ENCODE data around the gene MAL.

Gene MAL

GRCh38 chr2:94979406-94980375 is 45.8 kb upstream of the MAL start:
- Histone ChIP-seq H3K27me3 (ENCODE audit: insufficient read depth, poor library complexity, severe bottlenecking) (no peaks in the 10 kb centered on the region), H3K27ac (replicated peaks) (no peak overlapping the region), H3K4me3 (replicated peaks; ENCODE audit: insufficient read depth, low read length) (no peak overlapping the region)
- no peak for TF ChIP-seq POLR2AphosphoS5 (IDR thresholded peaks at IDR 0.05; ENCODE audit: low read depth)
- TF ChIP-seq SPI1 (IDR thresholded peaks at IDR 0.05; ENCODE audit: borderline replicate concordance, low read depth), result no peak
- TF ChIP-seq GABPA (IDR thresholded peaks at IDR 0.05; ENCODE audit: low read depth), result no peak
- no peak for TF ChIP-seq CTCF (IDR thresholded peaks at IDR 0.05; ENCODE audit: insufficient read depth, low read length)
- DNase-seq (ENCODE audit: low read depth in 1 of 2, low spot score in 1 of 2), result no peak

GRCh38 chr2:94980406-94980805 is 45.1 kb upstream of the MAL start:
- no peak overlapping the region for H3K4me3 ChIP-seq (replicated peaks; ENCODE audit: insufficient read depth, low read length)
- no peak for DNase-seq (ENCODE audit: low read depth in 1 of 2, low spot score in 1 of 2)
- H3K27me3 ChIP-seq (ENCODE audit: insufficient read depth, poor library complexity, severe bottlenecking), result no peaks in the 10 kb centered on the region
- no peak overlapping the region for H3K27ac ChIP-seq (replicated peaks)
- TF ChIP-seq REST (IDR thresholded peaks at IDR 0.05; ENCODE audit: insufficient replicate concordance, low read depth), result no peak
- TF ChIP-seq POLR2AphosphoS5 (IDR thresholded peaks at IDR 0.05; ENCODE audit: low read depth), result no peak
- no peak for TF ChIP-seq SPI1 (IDR thresholded peaks at IDR 0.05; ENCODE audit: borderline replicate concordance, low read depth)
- no peak for TF ChIP-seq CTCF (IDR thresholded peaks at IDR 0.05; ENCODE audit: insufficient read depth, low read length)
- TF ChIP-seq GABPA (IDR thresholded peaks at IDR 0.05; ENCODE audit: low read depth), result no peak

- Histone ChIP-seq H3K4me3 (replicated peaks; ENCODE audit: insufficient read depth, low read length) (no peak overlapping the region), H3K27ac (replicated peaks) (no peak overlapping the region), H3K27me3 (ENCODE audit: insufficient read depth, poor library complexity, severe bottlenecking) (no peaks in the 10 kb centered on the region)
- TF ChIP-seq POLR2AphosphoS5 (IDR thresholded peaks at IDR 0.05; ENCODE audit: low read depth) (no peak), SPI1 (IDR thresholded peaks at IDR 0.05; ENCODE audit: borderline replicate concordance, low read depth) (no peak), REST (IDR thresholded peaks at IDR 0.05; ENCODE audit: insufficient replicate concordance, low read depth) (no peak), GABPA (IDR thresholded peaks at IDR 0.05; ENCODE audit: low read depth) (no peak), CTCF (IDR thresholded peaks at IDR 0.05; ENCODE audit: insufficient read depth, low read length) (no peak)
- no peak for DNase-seq (ENCODE audit: low read depth in 1 of 2, low spot score in 1 of 2)
Measured at GRCh38 chr2:94982156-94982555, 43.4 kb upstream of the MAL start.

Data from HL-60 (cell line).